ENCODE data around the gene ZNF428. TPM values are rescaled to one million over a fixed set of nuclear protein-coding genes. Genes with fewer than 3 reads are reported as not detected.
"Not testable (repeated sequence)": the region's sequence is repeated elsewhere in the genome, so short reads cannot be mapped to it uniquely, and the experiment has no call there.

ZNF428 gene
- total RNA-seq, 3 donors from 2014 or later = 13.6 to 40.2 (median 19.4) TPM

GRCh38 chr19:43607238-43608205 lies 11.9 kb downstream of the ZNF428 start:
- H3K4me3 ChIP-seq = no peak overlapping the region
- H3K36me3 ChIP-seq (ENCODE audit: low read depth) = no peaks in the 10 kb centered on the region
- H3K4me1 ChIP-seq (ENCODE audit: low read depth) = no peaks in the 10 kb centered on the region
- intact Hi-C loops (cut with DNase I, micrococcal nuclease) = no loop called here
- no peaks in the 10 kb centered on the region for H3K9me3 ChIP-seq
- DNase-seq = no peak
- ATAC-seq = no peak
- no peak for TF ChIP-seq CTCF (IDR thresholded peaks at IDR 0.05)

- DNase-seq (no peak), ATAC-seq (no peak)
- Histone ChIP-seq H3K9me3 (no peaks in the 10 kb centered on the region), H3K4me1 (ENCODE audit: low read depth) (no peaks in the 10 kb centered on the region), H3K4me3 (no peak overlapping the region), H3K36me3 (ENCODE audit: low read depth) (no peaks in the 10 kb centered on the region)
- no peak for TF ChIP-seq CTCF (IDR thresholded peaks at IDR 0.05)
- intact Hi-C loops (cut with DNase I, micrococcal nuclease) = no loop called here
These were observed 12.7 kb downstream of the ZNF428 start for GRCh38 chr19:43606569-43607229.

GRCh38 chr19:43605875-43606568 lies 13.4 kb downstream of the ZNF428 start:
- H3K9me3 ChIP-seq = no peaks in the 10 kb centered on the region
- H3K4me3 ChIP-seq = no peak overlapping the region
- ATAC-seq (no peak), DNase-seq (no peak)
- H3K4me1 ChIP-seq (ENCODE audit: low read depth) = no peaks in the 10 kb centered on the region
- intact Hi-C loops (cut with DNase I, micrococcal nuclease) = no loop called here
- TF ChIP-seq CTCF (IDR thresholded peaks at IDR 0.05) = no peak
- no peaks in the 10 kb centered on the region for H3K36me3 ChIP-seq (ENCODE audit: low read depth)

GRCh38 chr19:43600326-43600725 lies 19.1 kb downstream of the ZNF428 start:
- ATAC-seq; DNase-seq; H3K4me3 ChIP-seq; H3K36me3 ChIP-seq (ENCODE audit: low read depth); intact Hi-C loops (cut with DNase I, micrococcal nuclease); H3K9me3 ChIP-seq: not testable (repeated sequence)
- peaks cover 16% of the 10 kb centered on the region for H3K4me1 ChIP-seq (ENCODE audit: low read depth)

- Histone ChIP-seq H3K36me3 (ENCODE audit: low read depth) (no peaks in the 10 kb centered on the region), H3K4me1 (ENCODE audit: low read depth) (peaks cover 20% of the 10 kb centered on the region), H3K4me3 (no peak overlapping the region), H3K9me3 (no peaks in the 10 kb centered on the region)
- no peak for ATAC-seq
- intact Hi-C loops (cut with DNase I, micrococcal nuclease) = no loop called here
- no peak for DNase-seq
- TF ChIP-seq CTCF (IDR thresholded peaks at IDR 0.05) = no peak
These were observed 19.7 kb downstream of the ZNF428 start for GRCh38 chr19:43599635-43600295.

Measured in mucosa of descending colon (tissue), 3 donors.